H1 (cell line): ENCODE data around the gene PEX16. TPM values are rescaled to one million over a fixed set of nuclear protein-coding genes. Genes with fewer than 3 reads are reported as not detected.
A peak's percentile ranks its signal among the peaks of the same experiment; 100 is the strongest.

ENCODE experiments used
- CTCF ChIA-PET: fragments of 300-600 bp; sonication (Branson Sonifier 250); formaldehyde crosslinking; loops from one replicate; lab custom pipeline; 2021; ENCODE audit not compliant: partially characterized antibody; lab: Charles Lee
- POLR2A ChIA-PET: fragments of 300-600 bp; sonication (Branson Sonifier 250); formaldehyde crosslinking; loops from one replicate; lab custom pipeline; 2021; ENCODE audit warnings: inconsistent platforms; ENCODE audit not compliant: partially characterized antibody; lab: Charles Lee
- DNase-seq, 2 experiments: peaks; one replicate each; pipeline versions ENCODE4 v3.0.0 to v3.0.0-alpha.2; 2010 to 2022; ENCODE audit warnings: low spot score in 2 of 2, low read depth in 1 of 2, mixed read lengths in 1 of 2
- FAIRE-seq: peaks from 2 replicates; lab custom pipeline; 2011; peaks lifted over from hg19 to GRCh38; lab: Jason Lieb, UNC
- H2AFZ ChIP-seq: 2 replicates; pipeline ENCODE4 v1.8.1; 2012; ENCODE audit warnings: low read length, inconsistent platforms
- H2AK5ac ChIP-seq: 2 replicates; pipeline ENCODE4 v1.6.1; 2013; ENCODE audit warnings: low read depth, low read length
- H2BK120ac ChIP-seq: replicated peaks from 2 replicates; pipeline ENCODE3; 2013; ENCODE audit warnings: low read depth, low read length, inconsistent platforms
- H2BK12ac ChIP-seq: 2 replicates; pipeline ENCODE4 v1.6.1; 2013; ENCODE audit warnings: low read depth, low read length
- H2BK15ac ChIP-seq: 2 replicates; pipeline ENCODE4 v1.6.1; 2013; ENCODE audit warnings: low read length
- H2BK20ac ChIP-seq: 2 replicates; pipeline ENCODE4 v1.6.1; 2013; ENCODE audit warnings: low read length
- H2BK5ac ChIP-seq: 2 replicates; pipeline ENCODE4 v1.6.1; 2013; ENCODE audit warnings: low read depth, low read length
- H3K14ac ChIP-seq: 2 replicates; pipeline ENCODE4 v1.6.1; 2013; ENCODE audit warnings: inconsistent platforms; ENCODE audit not compliant: insufficient read length
- H3K18ac ChIP-seq: 2 replicates; pipeline ENCODE4 v1.6.1; 2013; ENCODE audit warnings: low read length; ENCODE audit errors: extremely low read depth
- H3K23ac ChIP-seq: 2 replicates; pipeline ENCODE4 v1.6.1; 2013; ENCODE audit warnings: inconsistent platforms; ENCODE audit not compliant: insufficient read length
- H3K23me2 ChIP-seq: 2 replicates; pipeline ENCODE4 v1.6.1; 2013; ENCODE audit warnings: low read depth, low read length
- H3K27ac ChIP-seq: 2 replicates; pipeline ENCODE4 v1.6.1; 2011; ENCODE audit warnings: low read depth, low read length, inconsistent platforms
- H3K27me3 ChIP-seq, 4 experiments: replicated peaks in 1 of 4; 1 replicate in 1 of 4; 2 replicates in 3 of 4; pipeline versions ENCODE4 v1.6.1 to v1.8.1; 2011 to 2013; ENCODE audit warnings: low read length in 3 of 4, mild to moderate bottlenecking in 3 of 4, inconsistent platforms in 2 of 4, mixed read lengths in 2 of 4, moderate library complexity in 1 of 4; ENCODE audit not compliant: control insufficient read depth in 3 of 4, insufficient read depth in 3 of 4; ENCODE audit errors: extremely low read depth in 1 of 4
- H3K36me3 ChIP-seq, 4 experiments: 2 replicates each; pipeline versions ENCODE4 v1.6.1 to v1.8.1; 2011 to 2013; ENCODE audit warnings: mild to moderate bottlenecking in 4 of 4, low read length in 3 of 4, moderate library complexity in 2 of 4, control low read depth in 1 of 4, inconsistent platforms in 1 of 4; ENCODE audit not compliant: insufficient read depth in 4 of 4, control insufficient read depth in 2 of 4
- H3K4ac ChIP-seq: replicated peaks from 2 replicates; pipeline ENCODE3; 2013; ENCODE audit warnings: low read length, low read depth, mixed read lengths, inconsistent platforms; ENCODE audit not compliant: insufficient read length
- H3K4me1 ChIP-seq, 4 experiments: replicated peaks in 1 of 4; 1 replicate in 1 of 4; 2 replicates in 3 of 4; pipeline versions ENCODE4 v1.6.1 to v1.8.1; 2011 to 2013; ENCODE audit warnings: low read length in 3 of 4, inconsistent platforms in 2 of 4, mixed read lengths in 1 of 4; ENCODE audit not compliant: insufficient read depth in 4 of 4, control insufficient read depth in 3 of 4
- H3K4me2 ChIP-seq, 2 experiments: 2 replicates each; pipeline versions ENCODE4 v1.6.1 to v1.8.1; 2011 to 2013; ENCODE audit warnings: low read depth in 2 of 2, low read length in 2 of 2, control low read depth in 1 of 2, inconsistent platforms in 1 of 2, mild to moderate bottlenecking in 1 of 2; ENCODE audit not compliant: insufficient read depth in 1 of 2
- H3K4me3 ChIP-seq, 4 experiments: fragments of 200-600, 300-600 bp in 1 of 4; sonication (generic), shearing (Covaris generic), sonication (Bioruptor Twin) in 1 of 4; 2 replicates each; pipeline versions ENCODE4 v1.5.1 to v1.8.1; 2011 to 2016; ENCODE audit warnings: low read length in 4 of 4, low read depth in 3 of 4, control low read depth in 2 of 4, inconsistent platforms in 2 of 4, mild to moderate bottlenecking in 2 of 4, mixed read lengths in 1 of 4, moderate library complexity in 1 of 4; ENCODE audit not compliant: insufficient read depth in 2 of 4; ENCODE audit errors: extremely low read depth in 1 of 4
- H3K56ac ChIP-seq: replicated peaks from 2 replicates; pipeline ENCODE3; 2013; ENCODE audit warnings: low read depth, mild to moderate bottlenecking, mixed read lengths, low read length, inconsistent platforms; ENCODE audit not compliant: insufficient read length
- H3K79me1 ChIP-seq: 2 replicates; pipeline ENCODE4 v1.6.1; 2013; ENCODE audit warnings: low read depth, low read length, control low read depth
- H3K79me2 ChIP-seq, 2 experiments: 2 replicates each; pipeline versions ENCODE4 v1.6.1 to v1.8.1; 2012 to 2013; ENCODE audit warnings: low read length in 2 of 2, mild to moderate bottlenecking in 2 of 2, inconsistent platforms in 1 of 2; ENCODE audit not compliant: insufficient read depth in 2 of 2, control insufficient read depth in 1 of 2
- H3K9ac ChIP-seq, 4 experiments: replicated peaks in 1 of 4; 1 replicate in 1 of 4; 2 replicates in 3 of 4; pipeline versions ENCODE4 v1.6.1 to v1.8.1; 2011 to 2013; ENCODE audit warnings: low read depth in 3 of 4, low read length in 3 of 4, control low read depth in 2 of 4, mild to moderate bottlenecking in 2 of 4, moderate library complexity in 2 of 4, inconsistent platforms in 1 of 4; ENCODE audit errors: extremely low read depth in 1 of 4
- H3K9me3 ChIP-seq, 2 experiments: 2 replicates each; pipeline versions ENCODE4 v1.6.1 to v1.8.1; 2012 to 2013; ENCODE audit warnings: mild to moderate bottlenecking in 2 of 2, moderate library complexity in 2 of 2, control low read depth in 1 of 2, inconsistent platforms in 1 of 2, low read depth in 1 of 2, low read length in 1 of 2, mixed read lengths in 1 of 2; ENCODE audit not compliant: insufficient read depth in 2 of 2
- H4K20me1 ChIP-seq, 2 experiments: replicated peaks in 1 of 2; 2 replicates each; pipeline versions ENCODE3 to v1.8.1; 2011 to 2013; ENCODE audit warnings: inconsistent platforms in 2 of 2, low read length in 2 of 2, mild to moderate bottlenecking in 1 of 2; ENCODE audit not compliant: insufficient read depth in 2 of 2, control insufficient read depth in 1 of 2
- H4K5ac ChIP-seq: 2 replicates; pipeline ENCODE4 v1.6.1; 2013; ENCODE audit warnings: low read length, low read depth, mixed read lengths, inconsistent platforms; ENCODE audit not compliant: insufficient read length
- H4K8ac ChIP-seq: 2 replicates; pipeline ENCODE4 v1.8.0; 2013; ENCODE audit warnings: mild to moderate bottlenecking, moderate library complexity, low read length, inconsistent platforms; ENCODE audit not compliant: insufficient read depth; ENCODE audit errors: extremely low read depth
- H4K91ac ChIP-seq: replicated peaks from 2 replicates; pipeline ENCODE3; 2013; ENCODE audit warnings: low read length, mixed read lengths, inconsistent platforms; ENCODE audit not compliant: insufficient read length
- BACH1 ChIP-seq: IDR thresholded peaks from 2 replicates; pipeline ENCODE4 v1.6.1; 2012; ENCODE audit warnings: low read length, improper control_type of control experiment
- BCL11A ChIP-seq, 2 experiments: IDR thresholded peaks; one replicate each; pipeline ENCODE4 v1.6.1; 2011; ENCODE audit warnings: low read depth in 2 of 2, low read length in 2 of 2, mild to moderate bottlenecking in 2 of 2
- CHD2 ChIP-seq: IDR thresholded peaks from 2 replicates; pipeline ENCODE4 v1.6.1; 2012; ENCODE audit warnings: low read length, improper control_type of control experiment
- CTBP2 ChIP-seq: IDR thresholded peaks from 2 replicates; pipeline ENCODE4 v1.7.0; 2011; ENCODE audit warnings: borderline replicate concordance, mild to moderate bottlenecking, moderate library complexity, mixed read lengths, low read length; ENCODE audit not compliant: insufficient read depth, insufficient read length
- FOSL1 ChIP-seq: IDR thresholded peaks from 2 replicates; pipeline ENCODE4 v1.6.1; 2011; ENCODE audit warnings: mild to moderate bottlenecking, low read depth, low read length, moderate library complexity; ENCODE audit not compliant: insufficient read depth
- NRF1 ChIP-seq: IDR thresholded peaks from 2 replicates; pipeline ENCODE4 v1.6.1; 2011; ENCODE audit warnings: mild to moderate bottlenecking, low read depth, low read length, improper control_type of control experiment
- TAF1 ChIP-seq: IDR thresholded peaks from 2 replicates; pipeline ENCODE4 v1.6.1; 2011; ENCODE audit warnings: mild to moderate bottlenecking, low read depth, low read length
- YY1 ChIP-seq: IDR thresholded peaks from 2 replicates; pipeline ENCODE4 v1.6.1; 2011; ENCODE audit warnings: low read depth, mild to moderate bottlenecking, low read length
- WGBS, 2 experiments: shearing (Covaris generic) in 1 of 2; methylation state at CpG; one replicate each; pipeline versions ENCODE4 v1.1.6 to v1.1.7; 2013 to 2015; ENCODE audit warnings: low lambda C conversion rate in 2 of 2, mixed read lengths in 2 of 2, inconsistent platforms in 1 of 2, low coverage in 1 of 2, missing lambda C conversion rate in 1 of 2; ENCODE audit not compliant: insufficient replicate concordance in 2 of 2, insufficient coverage in 1 of 2, insufficient read length in 1 of 2; ENCODE audit errors: extremely low coverage in 1 of 2, missing lambda C conversion rate in 1 of 2; 5-methylcytosine and 5-hydroxymethylcytosine counted together
- polyA plus RNA-seq, 7 experiments: library from polyadenylated mRNA; depleted of rRNA in 3 of 7; stranded (reverse) in 5 of 7; unstranded in 2 of 7; fragments of >200 nt in 5 of 7; fragments of 200-250 nt in 2 of 7; gene quantifications; 1 replicate in 5 of 7; 2 replicates in 1 of 7; 4 replicates in 1 of 7; pipeline versions ENCODE4 v1.2.1 to v1.2.3, GENCODE V29; 2011 to 2013; ENCODE audit warnings: missing spikeins in 2 of 7, mixed read lengths in 2 of 7
- total RNA-seq: library from RNA; stranded (reverse); fragmentation: NEBNext Ultra II Directional; extraction: Animal tissue kit (Norgen Biotek cat#: 25700); gene quantifications from 2 replicates; pipeline ENCODE4 v1.2.1, GENCODE V29; 2021

The PEX16 gene
- total and polyA plus RNA-seq, 2 of the 8 experiments (the other 6 are each of a cell fraction or from before 2014, with no cell fraction given), result 29.2 to 36.0 TPM

DNA sequence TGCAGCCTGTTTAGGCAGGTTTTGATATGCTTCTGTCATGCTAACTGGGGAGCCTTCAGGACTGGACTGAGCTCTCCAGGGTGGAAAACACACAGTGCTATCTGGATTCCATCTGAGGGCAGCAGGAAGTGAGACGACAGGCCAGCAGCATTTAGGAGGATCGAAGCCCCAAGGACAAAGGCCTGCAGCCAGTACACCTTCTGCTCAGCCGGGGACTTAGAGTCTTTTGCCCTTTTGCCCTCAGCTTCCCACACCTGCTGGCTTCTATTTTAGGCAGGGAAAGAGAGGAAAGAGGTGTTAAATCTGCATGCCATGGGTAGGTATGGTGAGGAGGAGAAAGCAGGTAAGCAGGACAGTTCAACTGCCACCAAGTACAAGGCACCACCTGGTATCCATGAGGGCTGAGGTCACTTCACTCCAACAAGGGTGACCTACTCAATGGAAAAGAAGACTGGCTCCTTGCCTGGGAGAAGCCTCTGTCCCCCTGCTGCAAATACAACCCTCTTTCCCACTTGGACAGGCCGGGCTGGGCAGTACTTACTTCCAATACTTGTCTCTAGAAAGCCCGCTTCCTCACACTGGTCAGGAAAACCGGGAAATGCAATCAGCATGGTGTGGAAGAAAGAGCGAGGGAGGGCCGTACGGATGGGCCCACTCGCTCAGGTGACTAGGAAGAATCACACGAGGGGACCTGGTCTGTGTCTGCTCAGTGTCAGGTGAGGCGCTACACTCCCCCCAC, 17.1 kb upstream of the PEX16 start:
- H3K56ac ChIP-seq, result no peak overlapping the region
- no peaks in the 10 kb centered on the region for H3K27me3 ChIP-seq
- no peaks in the 10 kb centered on the region for H3K23me2 ChIP-seq
- DNase-seq, result no peak
- TF ChIP-seq FOSL1 (no peak), NRF1 (no peak), BCL11A (IDR thresholded peaks at IDR 0.05; ENCODE audit: low read depth in 2 of 2, low read length in 2 of 2) (no peak), CTBP2 (no peak), TAF1 (no peak), YY1 (no peak), CHD2 (no peak), BACH1 (no peak)
- peaks cover 0 to 2% of the 10 kb centered on the region in 2 experiments for H4K20me1 ChIP-seq
- H2BK120ac ChIP-seq, result no peak overlapping the region
- no peak overlapping the region for H3K9ac ChIP-seq
- no peak overlapping the region for H3K14ac ChIP-seq
- H2BK5ac ChIP-seq, result peak overlapping the region; percentile 17; the same call in 1 of the 2 replicates
- ChIA-PET CTCF (interaction anchor here (0.9 to 2.4 kb wide), 3 partner anchors 10 to 71 kb away, joined by 3 to 8 read pairs (median 3); no protein-coding TSS in a partner anchor), POLR2A (interaction anchor here (0.7 to 13.6 kb wide), 3 partner anchors 11 to 71 kb away, joined by 3 to 115 read pairs (median 3); partner anchors contain the start of gene LARGE2)
- H2BK20ac ChIP-seq, result no peak overlapping the region
- no peaks in the 10 kb centered on the region for H3K9me3 ChIP-seq
- no peak overlapping the region for H3K4me3 ChIP-seq
- no peak for FAIRE-seq
- H2BK12ac ChIP-seq, result no peak overlapping the region
- no peak overlapping the region for H3K23ac ChIP-seq
- no peak overlapping the region for H2AFZ ChIP-seq
- no peak overlapping the region for H3K27ac ChIP-seq
- no peaks in the 10 kb centered on the region for H3K79me2 ChIP-seq
- WGBS, 2 experiments, result 88% methylated on average over 12 of the region's 12 CpGs; no CpG with 5 or more reads in 1 of the 2 experiments
- H2BK15ac ChIP-seq, result no peak overlapping the region
- no peak overlapping the region; the same call in 1 of the 2 replicates for H4K8ac ChIP-seq
- no peak overlapping the region for H4K91ac ChIP-seq
- no peak overlapping the region for H3K4me2 ChIP-seq
- no peaks in the 10 kb centered on the region; the same call in 1 of the 2 replicates for H3K79me1 ChIP-seq
- H3K36me3 ChIP-seq, result peaks cover 9 to 26% (median 14%) of the 10 kb centered on the region in 4 experiments; a peak in 7 of 8 replicates
- H2AK5ac ChIP-seq, result no peak overlapping the region; the same call in 1 of the 2 replicates
- H3K4ac ChIP-seq, result no peak overlapping the region
- H4K5ac ChIP-seq, result no peak overlapping the region
- no peak overlapping the region for H3K18ac ChIP-seq
- peaks cover 0 to 5% (median 0%) of the 10 kb centered on the region in 4 experiments; a peak in 1 of 7 replicates for H3K4me1 ChIP-seq
